ENCODE data around the gene MSI1. TPM values are rescaled to one million over a fixed set of nuclear protein-coding genes. Genes with fewer than 3 reads are reported as not detected.

The MSI1 gene
- 0.26 and 0.43 TPM in 2 replicates for total RNA-seq

DNA sequence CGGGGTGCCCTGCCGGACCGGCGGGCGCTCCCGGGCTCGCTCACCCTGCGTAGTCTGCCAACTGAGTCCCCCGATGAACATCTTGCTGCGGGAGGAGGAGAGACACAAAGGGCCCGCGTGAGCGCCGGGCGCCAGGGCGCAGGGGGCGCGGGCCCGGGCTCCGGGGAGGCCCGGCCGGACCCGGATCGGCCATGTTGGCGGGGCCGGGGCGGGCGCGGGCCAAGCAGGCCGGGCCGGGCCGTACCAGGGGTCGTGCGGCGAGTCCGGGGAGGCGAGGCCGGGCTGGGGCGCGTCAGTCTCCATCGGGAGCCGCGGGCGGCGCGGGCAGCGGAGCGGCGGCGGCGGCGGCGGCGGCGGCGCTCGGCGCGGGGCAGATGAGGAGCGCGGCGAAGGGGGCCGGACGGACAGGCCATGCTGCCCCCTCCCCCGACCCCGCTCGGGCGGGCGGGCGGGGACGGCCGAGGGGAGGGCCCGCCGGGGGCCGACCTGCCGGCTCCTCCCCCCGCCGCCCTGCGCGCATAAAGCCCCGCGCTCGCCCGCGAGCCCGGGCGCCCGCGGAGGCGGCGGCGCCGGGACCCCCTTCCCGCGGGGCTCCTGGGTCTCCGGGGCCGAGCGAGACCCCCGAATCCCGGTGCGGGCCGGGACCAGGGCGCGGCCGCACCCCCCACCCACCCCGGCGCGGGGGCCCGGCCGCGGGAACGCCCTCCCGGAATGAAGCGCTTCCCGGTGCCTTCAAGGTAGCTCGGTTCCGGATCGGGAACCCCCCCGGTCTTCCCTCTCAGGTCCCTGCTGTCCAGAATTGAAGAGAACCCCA, at the start of gene MSI1:
TSS of gene MSI1 (minus strand) at position 376 of the 814 bp plus-strand sequence. CDS start at position 303, 73 bp downstream.

DNA sequence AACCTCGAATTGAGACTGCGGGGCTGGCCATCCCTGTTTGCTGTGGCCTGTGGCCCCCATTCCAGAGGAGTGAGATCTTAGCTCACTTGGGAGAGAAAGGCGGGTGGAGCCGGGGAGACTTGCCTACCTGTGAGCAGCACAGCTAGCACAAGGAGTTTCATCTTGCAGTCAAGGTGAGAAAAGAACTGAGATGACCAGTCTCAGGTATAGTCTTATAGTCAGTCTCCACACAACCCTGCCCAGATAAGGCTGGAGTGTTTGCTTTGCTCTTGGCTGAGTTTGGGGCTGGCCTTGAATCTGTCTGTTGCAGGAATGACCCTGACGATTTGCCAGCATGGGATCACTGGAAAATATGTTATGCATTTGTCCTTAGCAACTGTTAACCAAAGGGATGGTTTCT, 41.4 kb downstream of the MSI1 start, which contains the start of gene PLA2G1B:
TSS of gene PLA2G1B (minus strand) at position 187 of the 400 bp plus-strand sequence. CDS start at position 161, 26 bp downstream.

DNA sequence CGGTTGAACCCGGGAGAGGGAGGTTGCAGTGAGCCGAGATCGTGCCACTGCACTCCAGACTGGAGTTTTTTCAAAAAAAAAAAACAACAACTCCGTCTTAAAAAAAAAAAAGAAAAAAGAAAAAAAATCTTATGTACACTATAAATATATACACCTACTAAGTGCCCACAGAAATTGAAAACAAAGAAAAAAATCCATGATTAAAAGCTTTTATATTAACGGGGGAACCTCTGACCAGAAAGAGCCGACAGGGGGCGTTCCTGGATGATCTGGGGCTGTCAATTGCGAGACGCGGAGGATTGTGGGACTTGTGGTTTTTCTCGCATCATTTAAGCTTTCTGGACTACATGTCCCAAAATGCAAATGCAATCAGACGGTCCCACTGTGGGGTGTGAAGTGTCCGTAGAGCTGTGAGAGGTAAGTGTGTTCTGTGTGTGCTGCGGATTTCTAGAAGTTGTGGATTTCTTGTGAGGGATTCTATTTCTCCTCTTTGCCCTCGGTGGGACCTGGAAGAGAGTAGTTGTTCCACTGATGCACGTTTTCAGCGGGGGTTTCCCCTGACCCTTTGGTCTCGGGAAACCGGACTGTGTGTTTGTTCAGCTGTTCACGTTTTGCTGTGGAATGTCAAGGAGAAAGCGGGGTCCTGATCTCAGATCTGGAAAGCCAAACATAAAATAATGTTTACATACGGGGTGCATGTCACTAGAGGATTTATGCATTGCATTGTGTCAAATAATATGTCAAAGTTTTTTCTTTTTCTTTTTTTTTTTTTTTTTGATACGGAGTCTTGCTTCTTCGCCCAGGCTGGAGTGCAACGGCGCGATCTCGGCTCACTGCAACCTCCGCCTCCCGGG, 66.8 kb downstream of the MSI1 start, which contains the start of gene SIRT4:
TSS of gene SIRT4 (plus strand) at position 360 of the 854 bp plus-strand sequence. CDS start 1,241 bp downstream, outside the sequence.

DNA sequence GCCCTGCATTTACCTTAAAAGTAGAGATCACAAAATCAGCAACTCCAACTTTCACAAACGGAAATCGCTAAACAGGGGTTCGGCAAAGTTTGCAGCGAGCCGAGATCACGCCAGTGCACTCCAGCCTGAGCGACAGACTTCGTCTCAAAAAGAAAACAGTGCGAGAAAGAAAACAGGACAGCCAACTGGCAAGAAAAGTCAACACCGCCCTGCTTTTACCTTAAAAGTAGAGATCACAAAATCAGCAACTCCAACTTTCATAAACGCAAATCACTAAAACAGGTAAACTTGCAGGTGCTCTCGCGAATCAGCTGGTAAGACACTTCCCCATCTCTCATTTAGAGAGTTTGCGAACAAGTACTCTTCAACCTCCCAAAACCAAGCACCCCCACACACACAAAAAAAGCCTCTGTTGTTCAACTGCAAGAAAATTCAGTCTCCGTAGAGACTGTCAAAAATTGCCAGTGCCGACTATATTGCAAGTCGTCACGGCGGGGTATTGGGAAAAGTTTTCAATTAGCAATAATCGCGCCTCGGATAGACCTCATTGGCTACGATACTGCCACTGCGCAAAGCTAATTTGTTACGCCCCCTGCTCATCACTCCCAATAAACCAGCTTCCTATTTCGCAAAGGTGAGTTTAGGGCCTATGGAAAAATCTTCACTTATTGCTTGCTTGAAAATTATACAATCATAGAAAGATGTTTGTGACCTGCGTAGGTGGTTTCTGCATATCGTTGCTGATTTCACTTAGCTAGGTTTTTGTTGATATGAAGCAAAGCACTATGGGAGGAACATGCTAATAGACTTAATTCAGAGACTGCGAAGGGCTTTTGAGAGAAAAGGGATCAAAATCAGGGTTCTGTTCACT, 76.1 kb downstream of the MSI1 start, which contains the start of gene RNU4-1:
TSS of gene RNU4-1 (minus strand) at position 577 of the 871 bp plus-strand sequence.

Small RNA genes within 50 kb of the gene (small RNA-seq; reads per million reads assigned to genes)
- 79.3 reads per million, percentile 97 among the genes with 10 or more reads in this experiment for gene RNU4-1
- 182 reads per million, percentile 98 among the genes with 10 or more reads in this experiment for gene RNU4-2
- not detected for gene RNU6-1088P

Other genes starting within 250 kb of the MSI1 start
- 96.1 and 104 TPM in 2 replicates for gene GCN1, start 174.4 kb downstream of the MSI1 start, total RNA-seq
- 2,684 and 3,913 TPM in 2 replicates for gene RPLP0, start 168.1 kb downstream of the MSI1 start, total RNA-seq
- gene PXN, start 103.4 kb downstream of the MSI1 start, total RNA-seq: 36.1 and 37.2 TPM in 2 replicates
- under 0.01 TPM in 2 replicates for gene RNU4-2, start 77.3 kb downstream of the MSI1 start, total RNA-seq
- gene RNU4-1, start 75.9 kb downstream of the MSI1 start, total RNA-seq: under 0.01 TPM in 2 replicates
- gene SIRT4, start 66.8 kb downstream of the MSI1 start, total RNA-seq: 1.0 and 1.8 TPM in 2 replicates
- not detected in 2 replicates for gene PLA2G1B, start 41.4 kb downstream of the MSI1 start, total RNA-seq
- 265 and 266 TPM in 2 replicates for gene COX6A1, start 68.9 kb upstream of the MSI1 start, total RNA-seq
- 24.6 and 27.8 TPM in 2 replicates for gene TRIAP1, start 77.2 kb upstream of the MSI1 start, total RNA-seq
- gene GATC, start 77.3 kb upstream of the MSI1 start, total RNA-seq: 16.3 and 20.8 TPM in 2 replicates
- gene SRSF9, start 100.6 kb upstream of the MSI1 start, total RNA-seq: 123 and 127 TPM in 2 replicates
- gene DYNLL1, start 126.9 kb upstream of the MSI1 start, total RNA-seq: 185 and 267 TPM in 2 replicates
- 20.4 and 28.8 TPM in 2 replicates for gene COQ5, start 160.0 kb upstream of the MSI1 start, total RNA-seq
- gene RNF10, start 165.2 kb upstream of the MSI1 start, total RNA-seq: 102 and 113 TPM in 2 replicates
- gene POP5, start 212.2 kb upstream of the MSI1 start, total RNA-seq: 22.6 and 24.3 TPM in 2 replicates

Measured in articular chondrocyte of knee joint (primary cell).